ENCODE results near the gene CCDC73. TPM values are rescaled to one million over a fixed set of nuclear protein-coding genes. Genes with fewer than 3 reads are reported as not detected.

The CCDC73 gene
- total RNA-seq, 1 donor from 2014 or later, result not detected

DNA sequence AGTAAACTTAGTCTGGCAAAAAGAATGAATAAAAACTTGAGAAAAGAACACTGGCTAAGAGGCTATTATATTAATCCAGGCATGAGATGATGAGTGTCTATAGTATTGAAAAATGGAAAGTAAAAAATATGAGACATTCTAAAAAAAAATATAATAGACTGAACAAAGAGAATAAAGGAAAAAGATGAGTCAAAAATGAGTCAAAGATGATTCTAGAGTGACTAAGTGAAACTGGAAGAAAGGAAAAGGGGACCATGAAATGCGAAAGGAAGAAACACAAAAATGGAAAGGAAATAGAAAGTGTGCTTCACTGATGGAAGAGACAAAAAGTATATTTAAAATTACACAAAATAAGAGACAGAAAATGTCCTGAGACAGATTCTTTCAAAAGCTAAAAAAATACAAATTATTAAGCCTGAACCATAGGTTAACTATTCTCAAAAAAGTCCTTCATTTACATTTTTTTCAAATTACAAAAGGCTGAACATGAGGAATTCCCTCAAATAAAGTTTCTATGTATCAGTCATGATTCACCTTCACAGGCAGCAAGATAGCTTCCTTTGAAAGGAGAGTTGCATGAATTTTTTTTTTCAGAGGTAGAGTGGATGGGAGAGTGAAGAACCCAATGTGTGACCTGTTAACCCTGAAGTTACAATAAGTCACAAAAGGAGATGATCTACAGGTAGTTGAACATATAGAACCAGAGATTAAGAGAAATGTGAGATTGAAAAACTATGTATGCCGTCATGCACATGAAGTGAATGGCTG lies 135.6 kb downstream of the CCDC73 start:
- peaks cover 17% of the 10 kb centered on the region for H3K27me3 Mint-ChIP-seq
- H3K27ac Mint-ChIP-seq, result no peak overlapping the region
- TF ChIP-seq, protein P1, sequence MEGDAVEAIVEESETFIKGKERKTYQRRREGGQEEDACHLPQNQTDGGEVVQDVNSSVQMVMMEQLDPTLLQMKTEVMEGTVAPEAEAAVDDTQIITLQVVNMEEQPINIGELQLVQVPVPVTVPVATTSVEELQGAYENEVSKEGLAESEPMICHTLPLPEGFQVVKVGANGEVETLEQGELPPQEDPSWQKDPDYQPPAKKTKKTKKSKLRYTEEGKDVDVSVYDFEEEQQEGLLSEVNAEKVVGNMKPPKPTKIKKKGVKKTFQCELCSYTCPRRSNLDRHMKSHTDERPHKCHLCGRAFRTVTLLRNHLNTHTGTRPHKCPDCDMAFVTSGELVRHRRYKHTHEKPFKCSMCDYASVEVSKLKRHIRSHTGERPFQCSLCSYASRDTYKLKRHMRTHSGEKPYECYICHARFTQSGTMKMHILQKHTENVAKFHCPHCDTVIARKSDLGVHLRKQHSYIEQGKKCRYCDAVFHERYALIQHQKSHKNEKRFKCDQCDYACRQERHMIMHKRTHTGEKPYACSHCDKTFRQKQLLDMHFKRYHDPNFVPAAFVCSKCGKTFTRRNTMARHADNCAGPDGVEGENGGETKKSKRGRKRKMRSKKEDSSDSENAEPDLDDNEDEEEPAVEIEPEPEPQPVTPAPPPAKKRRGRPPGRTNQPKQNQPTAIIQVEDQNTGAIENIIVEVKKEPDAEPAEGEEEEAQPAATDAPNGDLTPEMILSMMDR (IDR thresholded peaks at IDR 0.05; ENCODE audit: unreplicated experiment), result no peak
- H3K9me3 Mint-ChIP-seq (ENCODE audit: low read depth), result peaks cover 5% of the 10 kb centered on the region
- no peaks in the 10 kb centered on the region for H3K36me3 Mint-ChIP-seq (ENCODE audit: insufficient read depth)
- no peak overlapping the region for H3K4me3 Mint-ChIP-seq (ENCODE audit: low read depth)
- no peaks in the 10 kb centered on the region for H3K4me1 Mint-ChIP-seq (ENCODE audit: low read depth)
- no peak for DNase-seq (ENCODE audit: low spot score, unreplicated experiment)

DNA sequence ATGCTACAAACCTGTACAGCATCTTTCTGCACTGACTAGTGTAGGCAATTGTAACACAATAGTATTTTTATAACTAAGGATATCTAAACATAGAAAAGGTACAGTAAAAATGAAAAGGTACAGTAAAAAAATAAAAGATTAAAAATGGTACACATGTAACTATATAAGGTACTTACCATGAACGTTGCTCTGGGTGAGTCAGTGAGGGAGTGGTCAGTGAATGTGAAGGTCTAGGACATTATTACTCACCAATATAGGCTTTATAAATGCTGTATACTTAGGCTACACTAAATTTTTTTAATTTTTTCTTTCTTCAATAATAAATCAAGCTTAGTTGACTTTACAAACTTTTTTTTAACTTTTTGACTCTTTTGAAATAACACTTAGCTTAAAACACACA lies 150.9 kb downstream of the CCDC73 start:
- Mint-ChIP-seq H3K4me1 (ENCODE audit: low read depth) (no peaks in the 10 kb centered on the region), H3K4me3 (ENCODE audit: low read depth) (no peak overlapping the region), H3K36me3 (ENCODE audit: insufficient read depth) (no peaks in the 10 kb centered on the region), H3K27ac (no peak overlapping the region), H3K9me3 (ENCODE audit: low read depth) (no peaks in the 10 kb centered on the region), H3K27me3 (peaks cover 6% of the 10 kb centered on the region)
- DNase-seq (ENCODE audit: low spot score, unreplicated experiment), result no peak
- TF ChIP-seq, protein P1 (IDR thresholded peaks at IDR 0.05; ENCODE audit: unreplicated experiment), result no peak

DNA sequence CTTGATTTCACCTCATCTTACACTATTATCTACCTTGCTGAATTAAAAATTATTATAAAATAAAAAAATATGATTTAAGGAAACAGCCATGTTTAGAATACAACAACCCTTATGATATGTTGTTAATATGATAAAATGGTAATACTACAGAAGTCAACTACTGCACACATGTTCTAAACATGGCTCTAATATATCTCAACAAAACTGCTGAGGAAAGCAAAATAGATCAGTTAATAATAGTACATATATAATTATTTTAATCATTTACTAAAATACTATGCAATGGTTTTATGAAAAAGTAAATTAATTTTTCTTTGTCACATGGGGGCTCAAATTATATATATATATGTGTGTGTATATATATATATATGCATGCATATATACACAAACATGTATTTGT lies 153.1 kb downstream of the CCDC73 start:
- Mint-ChIP-seq H3K27ac (no peak overlapping the region), H3K4me1 (ENCODE audit: low read depth) (no peaks in the 10 kb centered on the region), H3K4me3 (ENCODE audit: low read depth) (no peak overlapping the region), H3K27me3 (peaks cover 6% of the 10 kb centered on the region), H3K36me3 (ENCODE audit: insufficient read depth) (no peaks in the 10 kb centered on the region), H3K9me3 (ENCODE audit: low read depth) (no peaks in the 10 kb centered on the region)
- TF ChIP-seq, protein P1 (IDR thresholded peaks at IDR 0.05; ENCODE audit: unreplicated experiment), result no peak
- no peak for DNase-seq (ENCODE audit: low spot score, unreplicated experiment)

DNA sequence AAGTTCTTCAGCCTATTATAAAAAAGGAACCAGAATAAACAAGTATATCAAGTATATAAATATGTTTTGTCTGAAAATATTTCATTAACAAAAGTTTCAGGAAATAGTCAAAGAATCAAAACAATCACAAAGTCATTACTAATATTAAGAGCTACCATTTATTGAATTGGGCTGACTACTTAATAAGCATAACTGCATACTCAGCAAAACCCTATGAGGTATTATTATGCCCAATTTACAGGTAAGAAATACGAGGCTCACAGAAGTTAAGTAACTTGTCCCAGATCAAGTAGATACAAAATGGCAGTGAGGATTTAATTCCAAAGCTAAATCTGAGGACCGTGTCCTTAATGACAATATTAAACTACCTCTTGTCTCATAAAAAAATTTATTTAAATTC lies 158.6 kb downstream of the CCDC73 start:
- H3K36me3 Mint-ChIP-seq (ENCODE audit: insufficient read depth), result no peaks in the 10 kb centered on the region
- TF ChIP-seq, protein P1 (IDR thresholded peaks at IDR 0.05; ENCODE audit: unreplicated experiment), result no peak
- DNase-seq (ENCODE audit: low spot score, unreplicated experiment), result no peak
- H3K9me3 Mint-ChIP-seq (ENCODE audit: low read depth), result no peaks in the 10 kb centered on the region
- H3K27me3 Mint-ChIP-seq, result peaks cover 12% of the 10 kb centered on the region
- H3K27ac Mint-ChIP-seq, result no peak overlapping the region
- no peak overlapping the region for H3K4me3 Mint-ChIP-seq (ENCODE audit: low read depth)
- no peaks in the 10 kb centered on the region for H3K4me1 Mint-ChIP-seq (ENCODE audit: low read depth)

GRCh38 chr11:32630844-32631243 lies 163.6 kb downstream of the CCDC73 start:
- Mint-ChIP-seq H3K36me3 (ENCODE audit: insufficient read depth) (no peaks in the 10 kb centered on the region), H3K9me3 (ENCODE audit: low read depth) (no peaks in the 10 kb centered on the region), H3K4me3 (ENCODE audit: low read depth) (no peak overlapping the region), H3K27ac (no peak overlapping the region), H3K27me3 (peaks cover 9% of the 10 kb centered on the region), H3K4me1 (ENCODE audit: low read depth) (no peaks in the 10 kb centered on the region)
- TF ChIP-seq, protein P1 (IDR thresholded peaks at IDR 0.05; ENCODE audit: unreplicated experiment), result no peak
- DNase-seq (ENCODE audit: low spot score, unreplicated experiment), result no peak
